Trophoblast cell (in vitro differentiated cells and primary cell): ENCODE data around the gene ACSF2.

Source experiments
- DNase-seq, 2 donors: peaks; one replicate each; pipeline ENCODE4 v3.0.0-alpha.2; 2016
- H2AFZ ChIP-seq: 2 replicates; pipeline ENCODE4 v1.6.1; 2013; ENCODE audit warnings: low read length, moderate library complexity, mild to moderate bottlenecking; ENCODE audit not compliant: insufficient read depth, poor library complexity
- H2AK5ac ChIP-seq: 2 replicates; pipeline ENCODE4 v1.6.1; 2013; ENCODE audit warnings: mild to moderate bottlenecking, low read length
- H2BK120ac ChIP-seq: 2 replicates; pipeline ENCODE4 v1.6.1; 2013; ENCODE audit warnings: low read length, mild to moderate bottlenecking, moderate library complexity; ENCODE audit not compliant: insufficient read depth, poor library complexity
- H2BK12ac ChIP-seq: 2 replicates; pipeline ENCODE4 v1.6.1; 2013; ENCODE audit warnings: mild to moderate bottlenecking, low read length, moderate library complexity
- H2BK5ac ChIP-seq: 2 replicates; pipeline ENCODE4 v1.6.1; 2013; ENCODE audit warnings: low read length, low read depth, moderate library complexity, mild to moderate bottlenecking; ENCODE audit not compliant: poor library complexity
- H3K14ac ChIP-seq: 2 replicates; pipeline ENCODE4 v1.6.1; 2013; ENCODE audit warnings: mild to moderate bottlenecking, low read length
- H3K18ac ChIP-seq: 2 replicates; pipeline ENCODE4 v1.6.1; 2013; ENCODE audit warnings: mild to moderate bottlenecking, low read length
- H3K23ac ChIP-seq: 2 replicates; pipeline ENCODE4 v1.6.1; 2013; ENCODE audit warnings: low read length
- H3K27ac ChIP-seq: 2 replicates; pipeline ENCODE4 v1.5.1; 2013; ENCODE audit warnings: low read depth, mild to moderate bottlenecking, inconsistent platforms, low read length, moderate library complexity
- H3K27me3 ChIP-seq: 2 replicates; pipeline ENCODE4 v1.6.1; 2013; ENCODE audit warnings: inconsistent platforms, mild to moderate bottlenecking, low read length, moderate library complexity; ENCODE audit not compliant: insufficient read depth
- H3K36me3 ChIP-seq, 2 experiments: 1 replicate in 1 of 2; 2 replicates in 1 of 2; pipeline ENCODE4 v1.6.1; 2013; ENCODE audit warnings: low read length in 2 of 2, mild to moderate bottlenecking in 2 of 2, moderate library complexity in 1 of 2; ENCODE audit not compliant: insufficient read depth in 2 of 2, control insufficient read depth in 1 of 2
- H3K4ac ChIP-seq: 2 replicates; pipeline ENCODE4 v1.6.1; 2013; ENCODE audit warnings: low read depth, mild to moderate bottlenecking, low read length, moderate library complexity
- H3K4me1 ChIP-seq, 2 experiments: 1 replicate in 1 of 2; 2 replicates in 1 of 2; pipeline ENCODE4 v1.6.1; 2013; ENCODE audit warnings: low read length in 2 of 2, mild to moderate bottlenecking in 2 of 2, moderate library complexity in 1 of 2; ENCODE audit not compliant: insufficient read depth in 2 of 2, control insufficient read depth in 1 of 2
- H3K4me2 ChIP-seq: 2 replicates; pipeline ENCODE4 v1.6.1; 2013; ENCODE audit warnings: inconsistent platforms, mild to moderate bottlenecking, low read length, moderate library complexity
- H3K4me3 ChIP-seq: 2 replicates; pipeline ENCODE4 v1.5.1; 2013; ENCODE audit warnings: mild to moderate bottlenecking, low read depth, low read length, inconsistent platforms
- H3K79me1 ChIP-seq: one replicate; pipeline ENCODE4 v1.6.1; 2013; ENCODE audit warnings: low read length
- H3K79me2 ChIP-seq: 2 replicates; pipeline ENCODE4 v1.6.1; 2013; ENCODE audit warnings: low read length, mild to moderate bottlenecking; ENCODE audit not compliant: control insufficient read depth, insufficient read depth, poor library complexity
- H3K9ac ChIP-seq: 2 replicates; pipeline ENCODE4 v1.6.1; 2013; ENCODE audit warnings: mild to moderate bottlenecking, low read length
- H3K9me3 ChIP-seq: 2 replicates; pipeline ENCODE4 v1.6.1; 2013; ENCODE audit warnings: low read depth, mild to moderate bottlenecking, control low read depth, inconsistent platforms, low read length; ENCODE audit not compliant: insufficient read depth
- H4K12ac ChIP-seq: 2 replicates; pipeline ENCODE4 v1.6.1; 2013; ENCODE audit warnings: low read depth, mild to moderate bottlenecking, low read length, moderate library complexity
- H4K8ac ChIP-seq: 2 replicates; pipeline ENCODE4 v1.6.1; 2013; ENCODE audit warnings: low read depth, mild to moderate bottlenecking, low read length, moderate library complexity
- H4K91ac ChIP-seq: one replicate; pipeline ENCODE4 v1.6.1; 2013; ENCODE audit warnings: low read depth, mild to moderate bottlenecking, low read length, moderate library complexity
- WGBS: extraction: QIAGEN DNeasy Blood & Tissue Kit; methylation state at CpG from one replicate; pipeline ENCODE4 v1.1.7; 2013; ENCODE audit warnings: missing lambda C conversion rate; ENCODE audit not compliant: insufficient read length, insufficient coverage; ENCODE audit errors: extremely low coverage; 5-methylcytosine and 5-hydroxymethylcytosine counted together

ACSF2 gene

DNA sequence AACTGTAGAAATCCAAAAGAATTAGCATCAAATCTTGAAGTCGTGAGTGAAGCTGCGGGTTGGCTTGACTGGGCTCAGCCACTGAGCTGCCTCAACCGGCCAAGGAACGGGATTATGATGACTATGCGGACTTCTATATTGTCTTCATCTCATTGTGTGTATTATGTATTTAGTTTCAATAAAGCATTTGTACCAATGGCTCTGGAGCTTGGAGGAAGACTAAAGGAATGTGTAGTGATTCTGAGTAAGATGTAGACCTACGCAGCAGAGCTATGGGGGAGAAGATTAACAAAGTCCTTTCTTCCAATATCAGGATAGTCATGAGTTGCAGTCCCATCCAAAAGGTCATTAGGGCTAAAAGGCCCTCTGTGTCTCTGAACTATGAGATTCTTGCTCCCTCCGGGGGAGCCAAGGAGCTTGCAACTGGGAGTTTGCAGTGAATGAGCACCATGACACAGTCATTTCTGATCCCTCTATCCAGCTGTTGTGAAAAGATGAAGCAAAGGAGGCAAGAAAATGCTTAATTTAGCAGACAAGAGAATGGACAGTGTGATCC is 44.7 kb upstream of the ACSF2 start:
- no peaks in the 10 kb centered on the region for H3K79me1 ChIP-seq

DNA sequence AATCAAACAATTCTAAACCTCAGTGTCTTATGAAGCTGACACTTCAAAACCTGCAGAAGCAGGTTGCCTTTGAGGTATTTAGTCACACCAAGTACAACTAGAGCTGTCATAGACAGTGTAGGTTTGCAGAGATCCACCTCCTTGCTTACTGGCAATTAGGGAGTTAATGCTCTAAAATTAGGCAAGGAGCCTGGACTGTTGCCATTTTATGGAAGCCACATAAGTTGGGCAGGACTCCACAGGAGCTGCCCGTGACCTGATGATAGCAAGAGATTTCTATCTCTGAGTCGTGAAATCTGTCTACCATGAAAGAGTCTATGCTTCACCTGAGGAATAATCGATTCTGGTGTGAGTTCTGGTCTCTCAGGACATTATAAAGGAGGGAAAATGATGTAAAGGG is 44.1 kb upstream of the ACSF2 start:
- Histone ChIP-seq H4K91ac (no peak overlapping the region), H3K9me3 (no peaks in the 10 kb centered on the region), H4K12ac (no peak overlapping the region), H2BK12ac (no peak overlapping the region), H3K79me2 (no peaks in the 10 kb centered on the region), H3K4me3 (no peak overlapping the region), H3K27me3 (no peaks in the 10 kb centered on the region), H3K27ac (no peak overlapping the region), H3K23ac (no peak overlapping the region), H4K8ac (no peak overlapping the region), H2AK5ac (no peak overlapping the region), H3K18ac (no peak overlapping the region), H2AFZ (no peak overlapping the region), H3K36me3 (peaks cover 44 to 70% of the 10 kb centered on the region in 2 experiments), H3K4ac (no peak overlapping the region), H2BK120ac (no peak overlapping the region), H3K14ac (no peak overlapping the region), H3K4me1 (no peaks in the 10 kb centered on the region), H3K4me2 (no peak overlapping the region), H3K79me1 (no peaks in the 10 kb centered on the region), H3K9ac (no peak overlapping the region), H2BK5ac (no peak overlapping the region)
- no peak for DNase-seq
- no CpG with 5 or more reads among the region's 3 CpGs for WGBS

More for the DNA sequence above, 44.7 kb upstream of the ACSF2 start:
- Histone ChIP-seq H4K8ac (no peak overlapping the region), H2BK5ac (no peak overlapping the region), H3K23ac (no peak overlapping the region), H3K4ac (no peak overlapping the region), H2BK12ac (no peak overlapping the region), H3K27ac (no peak overlapping the region), H3K9ac (no peak overlapping the region), H3K4me1 (no peaks in the 10 kb centered on the region), H2AFZ (no peak overlapping the region), H3K9me3 (no peaks in the 10 kb centered on the region), H3K36me3 (peaks cover 39 to 65% of the 10 kb centered on the region in 2 experiments), H2AK5ac (no peak overlapping the region), H3K14ac (no peak overlapping the region), H3K4me3 (no peak overlapping the region), H4K12ac (no peak overlapping the region), H3K79me2 (no peaks in the 10 kb centered on the region), H3K18ac (no peak overlapping the region), H2BK120ac (no peak overlapping the region), H4K91ac (no peak overlapping the region), H3K4me2 (no peak overlapping the region), H3K27me3 (no peaks in the 10 kb centered on the region)
- peak in 1 of 2 donors; percentile 2 for DNase-seq
- WGBS, result no CpG with 5 or more reads among the region's 7 CpGs

DNA sequence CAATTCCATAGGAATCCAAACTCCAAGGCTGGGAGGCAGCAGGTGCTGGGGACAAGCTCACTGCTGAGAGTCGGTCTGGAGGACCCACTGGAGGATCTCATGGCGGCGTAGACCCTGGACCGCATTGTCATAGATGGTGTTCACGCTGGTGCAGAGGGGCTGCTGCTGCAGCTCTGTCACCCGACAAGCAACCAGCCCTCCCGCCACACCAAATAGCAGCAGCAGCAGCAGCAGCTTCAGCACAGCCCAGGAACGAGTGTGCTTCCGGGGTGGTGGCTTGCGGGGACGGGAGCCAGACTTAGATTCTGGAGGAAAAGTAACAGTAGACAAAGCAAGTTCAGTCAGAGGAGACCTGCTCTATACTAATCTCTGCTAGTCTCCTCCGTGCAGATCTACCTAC is 43.1 kb upstream of the ACSF2 start:
- no peaks in the 10 kb centered on the region for H3K4me1 ChIP-seq
- no CpG with 5 or more reads among the region's 12 CpGs for WGBS
- no peak overlapping the region for H3K9ac ChIP-seq

DNA sequence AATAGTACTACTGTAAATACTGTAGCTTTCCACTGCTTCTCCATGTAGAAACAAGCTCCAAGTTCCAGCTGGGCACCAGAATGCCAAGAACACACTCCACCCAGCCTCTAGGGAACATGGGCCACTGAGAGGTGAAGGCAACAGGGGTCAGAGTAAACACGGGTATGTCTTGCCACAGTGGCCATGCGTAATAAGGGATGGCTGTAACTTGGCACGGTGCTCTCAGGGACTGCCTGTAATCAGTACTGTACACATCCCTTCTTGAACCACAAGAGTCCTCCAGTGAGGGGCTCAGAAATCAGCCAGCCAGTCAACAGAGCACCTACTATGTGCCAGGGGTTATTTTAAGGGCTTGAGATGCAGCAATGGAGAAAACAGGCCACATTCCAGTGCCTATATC is 39.5 kb upstream of the ACSF2 start:
- Histone ChIP-seq H3K27me3 (no peaks in the 10 kb centered on the region), H2BK120ac (no peak overlapping the region), H2AK5ac (no peak overlapping the region), H3K79me1 (no peaks in the 10 kb centered on the region), H3K18ac (no peak overlapping the region), H3K9me3 (no peaks in the 10 kb centered on the region), H3K4ac (no peak overlapping the region), H3K4me1 (no peaks in the 10 kb centered on the region), H2AFZ (no peak overlapping the region), H2BK12ac (no peak overlapping the region), H3K4me2 (no peak overlapping the region), H3K9ac (no peak overlapping the region), H3K27ac (no peak overlapping the region), H2BK5ac (no peak overlapping the region), H3K36me3 (peaks cover 57 to 83% of the 10 kb centered on the region in 2 experiments), H3K23ac (no peak overlapping the region), H3K79me2 (no peaks in the 10 kb centered on the region), H4K91ac (no peak overlapping the region), H3K4me3 (no peak overlapping the region), H4K12ac (no peak overlapping the region), H3K14ac (no peak overlapping the region), H4K8ac (no peak overlapping the region)
- no peak for DNase-seq
- no CpG with 5 or more reads among the region's 3 CpGs for WGBS

More for the DNA sequence above, 43.1 kb upstream of the ACSF2 start:
- H3K79me1 ChIP-seq, result no peaks in the 10 kb centered on the region
- no peak overlapping the region for H2AK5ac ChIP-seq
- H4K91ac ChIP-seq, result no peak overlapping the region
- no peak overlapping the region for H3K27ac ChIP-seq
- H2BK5ac ChIP-seq, result no peak overlapping the region
- H3K4me3 ChIP-seq, result no peak overlapping the region
- no peaks in the 10 kb centered on the region for H3K27me3 ChIP-seq
- no peaks in the 10 kb centered on the region for H3K9me3 ChIP-seq
- DNase-seq, result no peak
- no peak overlapping the region for H2AFZ ChIP-seq
- H3K79me2 ChIP-seq, result no peaks in the 10 kb centered on the region
- H2BK120ac ChIP-seq, result no peak overlapping the region
- H4K12ac ChIP-seq, result no peak overlapping the region
- no peak overlapping the region for H4K8ac ChIP-seq
- no peak overlapping the region for H3K4me2 ChIP-seq
- H3K36me3 ChIP-seq, result peaks cover 49 to 80% of the 10 kb centered on the region in 2 experiments
- no peak overlapping the region for H3K14ac ChIP-seq
- no peak overlapping the region for H2BK12ac ChIP-seq
- H3K4ac ChIP-seq, result no peak overlapping the region
- no peak overlapping the region for H3K23ac ChIP-seq
- no peak overlapping the region for H3K18ac ChIP-seq
